Coronary artery (tissue), 2 donors: ENCODE data around the gene ATXN7.

ENCODE experiments used
- DNase-seq: peaks from one replicate; pipeline ENCODE4 v3.0.0-alpha.2; 2017; ENCODE audit warnings: low spot score
- H3K27ac ChIP-seq, 2 donors: fragments of 200-600 bp; sonication (generic); one replicate each; pipeline ENCODE4 v1.5.1; 2016 to 2019
- H3K4me3 ChIP-seq: fragments of 200-600 bp; sonication (generic); 2 replicates; pipeline ENCODE4 v1.5.1; 2016; ENCODE audit warnings: mild to moderate bottlenecking, moderate library complexity
- TF ChIP-seq, protein P1 (sequence below): fragments of 200-600 bp; sonication (generic); IDR thresholded peaks from one replicate; pipeline ENCODE4 v1.5.1; 2019; ENCODE audit warnings: antibody characterized with exemption

Gene ATXN7

DNA sequence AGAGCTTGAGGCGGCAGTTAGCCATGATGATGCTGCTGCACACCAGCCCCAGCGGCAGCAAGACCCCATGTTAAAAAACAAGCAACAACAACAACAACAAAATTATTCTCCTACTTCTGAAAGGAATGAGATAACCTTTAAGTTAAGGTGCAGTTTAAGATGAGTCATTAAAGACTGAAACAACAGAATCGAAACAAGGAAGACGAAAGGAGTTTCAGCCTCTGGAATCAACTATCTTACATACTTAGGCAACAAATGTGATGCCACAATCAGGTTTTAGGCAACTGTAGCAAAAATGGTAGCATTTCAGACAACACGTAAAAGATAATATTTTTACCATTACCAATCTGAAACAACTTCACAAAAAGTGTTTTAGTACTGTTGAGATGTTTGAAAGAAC is 36.3 kb downstream of the ATXN7 start:
- Histone ChIP-seq H3K27ac (no peak overlapping the region), H3K4me3 (no peak overlapping the region)
- no peak for DNase-seq
- TF ChIP-seq, protein P1, sequence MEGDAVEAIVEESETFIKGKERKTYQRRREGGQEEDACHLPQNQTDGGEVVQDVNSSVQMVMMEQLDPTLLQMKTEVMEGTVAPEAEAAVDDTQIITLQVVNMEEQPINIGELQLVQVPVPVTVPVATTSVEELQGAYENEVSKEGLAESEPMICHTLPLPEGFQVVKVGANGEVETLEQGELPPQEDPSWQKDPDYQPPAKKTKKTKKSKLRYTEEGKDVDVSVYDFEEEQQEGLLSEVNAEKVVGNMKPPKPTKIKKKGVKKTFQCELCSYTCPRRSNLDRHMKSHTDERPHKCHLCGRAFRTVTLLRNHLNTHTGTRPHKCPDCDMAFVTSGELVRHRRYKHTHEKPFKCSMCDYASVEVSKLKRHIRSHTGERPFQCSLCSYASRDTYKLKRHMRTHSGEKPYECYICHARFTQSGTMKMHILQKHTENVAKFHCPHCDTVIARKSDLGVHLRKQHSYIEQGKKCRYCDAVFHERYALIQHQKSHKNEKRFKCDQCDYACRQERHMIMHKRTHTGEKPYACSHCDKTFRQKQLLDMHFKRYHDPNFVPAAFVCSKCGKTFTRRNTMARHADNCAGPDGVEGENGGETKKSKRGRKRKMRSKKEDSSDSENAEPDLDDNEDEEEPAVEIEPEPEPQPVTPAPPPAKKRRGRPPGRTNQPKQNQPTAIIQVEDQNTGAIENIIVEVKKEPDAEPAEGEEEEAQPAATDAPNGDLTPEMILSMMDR = no peak

DNA sequence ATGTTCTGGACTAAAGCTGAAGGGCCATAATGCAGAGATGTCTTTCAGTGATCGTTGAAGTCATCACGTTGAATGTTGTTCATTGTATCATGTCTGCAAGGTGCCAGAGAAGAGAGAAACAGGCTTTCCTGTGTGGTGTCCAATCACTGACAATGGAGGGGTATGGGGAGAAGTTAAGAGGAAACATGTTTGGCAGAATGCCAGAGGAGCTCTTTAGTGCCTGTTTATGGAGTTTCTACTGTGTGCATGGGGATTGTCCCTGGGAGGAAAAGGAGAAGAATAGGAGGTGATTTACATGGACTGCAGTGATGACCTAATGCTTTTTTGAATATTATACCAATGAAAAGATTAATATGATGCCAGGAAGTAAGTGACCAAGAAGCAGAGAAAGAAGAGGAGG is 36.8 kb downstream of the ATXN7 start:
- TF ChIP-seq, protein P1 = no peak
- no peak for DNase-seq
- Histone ChIP-seq H3K4me3 (no peak overlapping the region), H3K27ac (no peak overlapping the region)

DNA sequence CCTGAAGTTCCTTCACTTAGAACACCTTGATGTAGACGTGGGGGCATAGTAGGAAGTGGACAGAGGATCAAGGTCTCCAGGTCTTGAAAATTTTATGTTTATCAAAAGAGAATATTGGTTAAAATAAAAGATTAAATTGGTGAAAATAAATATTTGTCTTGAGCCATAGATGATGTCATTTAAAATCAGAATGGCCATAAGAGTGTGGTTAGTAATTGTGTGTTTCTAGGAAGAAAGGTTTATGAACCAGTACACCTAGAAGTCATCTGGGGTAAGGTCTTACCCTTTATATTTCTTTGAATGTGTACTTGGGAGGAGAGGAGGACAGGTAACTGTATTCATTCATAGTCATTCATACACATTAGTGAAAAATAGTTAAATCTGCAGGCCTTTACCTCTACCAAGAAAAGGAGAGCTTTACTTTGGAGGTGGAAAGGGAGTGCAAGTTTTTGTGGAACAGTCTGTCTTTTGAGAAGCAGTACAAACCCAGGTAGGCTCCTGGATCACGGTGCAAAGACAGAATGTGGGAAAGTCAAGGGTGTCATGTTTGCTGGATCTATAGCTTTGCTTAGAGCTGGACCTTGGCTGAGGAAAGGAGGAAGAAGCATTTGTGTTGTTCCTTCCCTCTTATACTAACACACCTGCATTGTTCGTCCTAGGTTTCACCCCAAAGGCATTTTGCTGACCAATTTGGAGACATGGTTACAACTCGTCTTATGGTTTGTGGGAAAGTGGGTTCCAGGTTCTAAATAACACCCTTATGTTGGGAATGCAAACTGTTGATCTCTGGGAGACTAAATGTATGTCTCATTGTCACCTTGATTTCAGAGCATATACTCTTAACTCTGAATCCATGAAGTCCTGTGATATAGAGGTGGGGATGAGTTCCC is 42.3 kb downstream of the ATXN7 start:
- H3K27ac ChIP-seq = no peak overlapping the region
- no peak for DNase-seq
- TF ChIP-seq, protein P1 = no peak
- H3K4me3 ChIP-seq = no peak overlapping the region

DNA sequence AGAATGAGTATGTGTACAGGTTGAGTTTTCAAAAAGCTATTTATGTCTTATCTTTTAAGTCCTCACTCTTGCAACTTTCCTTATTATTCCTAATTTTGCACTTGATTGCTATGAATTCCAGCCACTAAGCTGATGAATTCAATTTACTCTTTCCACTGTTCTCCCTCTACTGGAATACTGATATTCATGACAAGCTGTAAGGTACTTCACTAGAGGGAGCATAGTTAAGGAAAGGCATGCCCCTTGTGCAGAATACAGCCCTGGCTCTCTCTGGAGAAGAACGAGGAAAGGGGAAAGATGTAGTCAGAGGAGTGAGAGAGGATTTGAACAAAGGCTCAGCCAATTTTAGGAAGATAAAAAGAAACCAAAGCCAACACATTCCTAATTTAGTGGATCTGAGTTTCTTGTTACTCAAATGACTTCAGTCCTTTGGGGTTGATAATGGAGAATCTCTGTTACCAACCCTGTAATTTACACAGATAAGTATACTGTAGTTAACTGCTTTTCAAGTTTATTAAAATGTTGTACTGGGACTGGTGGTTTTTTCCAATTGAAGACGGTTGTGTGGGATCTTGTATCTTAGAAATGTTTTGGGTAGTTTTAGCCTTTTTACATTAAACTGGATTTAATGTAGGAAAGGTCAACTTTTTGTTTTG is 44.5 kb downstream of the ATXN7 start:
- Histone ChIP-seq H3K27ac (no peak overlapping the region), H3K4me3 (no peak overlapping the region)
- TF ChIP-seq, protein P1 = no peak
- DNase-seq = no peak

DNA sequence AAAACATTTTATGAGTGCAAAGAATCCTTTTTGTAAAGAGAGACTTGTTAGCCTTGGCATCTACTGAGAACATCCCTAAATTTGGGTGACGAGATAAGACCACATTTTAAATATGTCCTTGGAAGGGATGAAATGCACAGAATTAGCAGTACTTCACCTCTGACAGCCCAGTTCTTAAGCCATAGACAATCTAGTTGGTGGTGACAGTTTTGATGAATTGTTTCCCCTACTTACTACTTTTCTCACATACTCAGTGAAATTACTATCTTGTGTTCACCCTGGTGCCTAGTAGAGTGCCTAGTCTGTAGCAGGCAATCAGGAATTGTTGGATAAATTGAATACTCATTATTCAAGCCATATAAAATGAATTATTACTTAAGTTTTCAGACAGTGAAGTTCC is 45.1 kb downstream of the ATXN7 start:
- Histone ChIP-seq H3K4me3 (no peak overlapping the region), H3K27ac (no peak overlapping the region)
- no peak for DNase-seq
- TF ChIP-seq, protein P1 = no peak

DNA sequence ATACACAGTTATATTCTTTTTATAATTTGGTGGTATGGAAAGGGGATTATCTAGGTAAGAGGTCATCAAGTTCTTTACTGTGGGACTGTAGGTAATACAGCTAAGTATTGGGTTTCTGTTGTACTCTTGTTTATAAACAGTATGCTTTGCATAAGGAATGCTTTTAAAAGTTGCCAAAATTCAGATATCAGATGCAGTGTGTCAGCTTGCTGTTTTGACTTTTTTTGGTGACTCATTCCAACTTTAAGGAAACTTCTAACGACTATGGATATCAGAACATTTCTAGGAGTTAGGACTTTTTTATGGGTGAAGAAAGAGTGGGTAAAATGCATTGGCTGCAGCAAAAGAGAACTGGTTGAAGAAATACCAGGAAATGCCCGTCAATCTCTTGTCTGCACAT is 45.8 kb downstream of the ATXN7 start:
- no peak overlapping the region for H3K27ac ChIP-seq
- TF ChIP-seq, protein P1 = no peak
- DNase-seq = no peak
- no peak overlapping the region for H3K4me3 ChIP-seq

DNA sequence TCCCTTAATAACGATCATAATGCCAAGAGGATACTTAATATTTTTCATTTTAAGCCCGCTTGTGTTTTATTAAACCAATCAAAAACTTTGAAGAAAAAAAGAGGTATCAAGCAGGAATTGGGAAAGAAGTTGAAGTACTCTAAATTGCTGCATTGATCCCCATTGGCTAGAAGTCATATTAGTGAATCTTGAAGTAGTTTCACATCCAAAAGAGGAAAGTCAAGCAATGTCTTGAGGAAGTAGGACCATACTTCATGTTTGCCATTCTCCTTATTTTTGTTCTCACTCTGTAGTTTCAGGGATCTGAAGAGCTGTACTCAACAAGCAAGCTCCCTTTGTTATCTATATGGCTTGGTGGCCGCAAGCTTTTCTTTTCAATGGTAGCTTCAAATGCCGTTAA is 46.3 kb downstream of the ATXN7 start:
- no peak for DNase-seq
- Histone ChIP-seq H3K27ac (no peak overlapping the region), H3K4me3 (no peak overlapping the region)
- TF ChIP-seq, protein P1 = no peak
